ENCODE measurements around the gene WDR44.
"Not testable (repeated sequence)": the region's sequence is repeated elsewhere in the genome, so short reads cannot be mapped to it uniquely, and the experiment has no call there.

The WDR44 gene

GRCh38 chrX:118364261-118364660 is 18.4 kb downstream of the WDR44 start:
- DNase-seq = no peak

DNA sequence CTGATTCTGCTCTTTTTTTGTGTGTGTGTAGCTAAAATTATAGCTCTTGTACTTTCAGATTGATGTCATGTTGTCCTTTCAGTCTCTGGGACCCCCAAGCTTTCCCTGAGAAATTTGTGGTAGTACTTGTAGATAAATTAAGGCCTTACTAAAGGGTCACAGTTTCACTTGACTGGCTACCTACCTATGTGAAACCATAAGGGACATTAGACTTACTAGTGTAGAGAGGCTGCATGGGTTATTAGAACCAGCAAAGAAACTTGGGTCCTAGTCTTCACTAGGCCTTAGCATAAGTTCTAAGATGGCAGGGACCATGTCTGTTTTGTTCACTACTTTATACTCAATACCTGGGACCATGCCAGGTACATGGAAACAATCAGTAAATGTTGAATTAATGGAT is 21.4 kb downstream of the WDR44 start:
- no peak for DNase-seq

GRCh38 chrX:118368398-118368797 is 22.5 kb downstream of the WDR44 start:
- no peak for DNase-seq

GRCh38 chrX:118370921-118371624 is 25.2 kb downstream of the WDR44 start:
- peak; percentile 65 for DNase-seq

- DNase-seq = peak; percentile 13
Measured at GRCh38 chrX:118373538-118373937, 27.6 kb downstream of the WDR44 start.

- no peak for DNase-seq
Measured at GRCh38 chrX:118383120-118383519, 37.2 kb downstream of the WDR44 start.

DNA sequence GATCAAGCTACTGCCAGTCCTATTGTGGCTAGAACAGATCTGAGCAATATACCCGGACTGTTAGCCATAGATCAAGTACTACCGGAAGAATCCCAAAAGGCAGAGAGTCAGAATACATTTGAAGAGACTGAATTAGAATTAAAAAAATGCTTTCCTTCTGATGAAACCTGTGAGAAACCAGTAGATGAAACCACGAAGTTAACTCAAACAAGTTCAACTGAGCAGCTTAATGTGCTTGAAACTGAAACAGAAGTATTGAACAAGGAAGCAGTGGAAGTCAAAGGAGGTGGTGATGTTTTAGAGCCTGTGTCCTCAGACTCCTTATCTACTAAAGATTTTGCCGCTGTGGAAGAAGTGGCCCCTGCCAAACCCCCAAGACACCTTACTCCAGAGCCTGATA is 46.8 kb downstream of the WDR44 start:
- DNase-seq = no peak

GRCh38 chrX:118396113-118396512 is 50.2 kb downstream of the WDR44 start:
- DNase-seq = no peak

GRCh38 chrX:118418811-118419251 is 72.9 kb downstream of the WDR44 start:
- peak; percentile 72 for DNase-seq

DNA sequence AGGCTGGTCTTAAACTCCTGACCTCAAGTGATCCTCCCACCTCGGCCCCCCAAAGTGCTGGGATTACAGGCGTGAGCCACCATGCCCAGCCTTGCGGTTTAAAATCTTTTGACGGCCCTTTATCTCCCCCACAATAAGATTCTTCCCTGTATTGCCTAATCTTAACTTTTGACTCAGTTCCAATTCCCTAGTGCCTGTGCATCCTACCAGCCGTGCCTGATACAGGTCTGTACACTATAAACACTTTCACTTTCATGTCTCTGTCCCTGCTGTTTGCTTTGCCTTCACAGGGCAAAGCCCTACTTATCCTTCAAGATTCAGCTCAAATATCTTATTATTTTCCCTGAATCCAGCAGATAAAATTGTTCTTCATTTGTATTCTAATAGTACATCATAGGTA is 74.6 kb downstream of the WDR44 start:
- peak; percentile 84 for DNase-seq

GRCh38 chrX:118423558-118423957 is 77.7 kb downstream of the WDR44 start:
- DNase-seq = no peak

DNA sequence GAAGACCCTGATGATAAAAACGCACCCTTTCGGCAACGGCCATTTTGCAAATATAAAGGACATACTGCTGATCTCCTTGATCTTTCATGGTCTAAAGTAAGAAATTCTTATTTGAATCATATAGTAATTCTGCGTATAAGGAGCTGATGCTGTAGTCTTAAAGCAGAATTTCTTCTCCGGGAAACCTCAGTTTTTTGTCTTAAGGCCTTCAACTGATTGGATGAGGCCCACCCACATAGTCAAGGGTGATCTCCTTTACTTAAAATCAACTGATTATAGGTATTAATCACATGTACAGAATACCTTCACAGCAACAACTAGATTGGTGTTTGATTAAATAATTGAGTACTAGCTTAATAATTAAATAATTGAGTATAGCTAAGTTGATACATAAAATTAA is 86.9 kb downstream of the WDR44 start:
- DNase-seq = no peak

GRCh38 chrX:118437283-118437682 is 91.4 kb downstream of the WDR44 start:
- DNase-seq = no peak

DNA sequence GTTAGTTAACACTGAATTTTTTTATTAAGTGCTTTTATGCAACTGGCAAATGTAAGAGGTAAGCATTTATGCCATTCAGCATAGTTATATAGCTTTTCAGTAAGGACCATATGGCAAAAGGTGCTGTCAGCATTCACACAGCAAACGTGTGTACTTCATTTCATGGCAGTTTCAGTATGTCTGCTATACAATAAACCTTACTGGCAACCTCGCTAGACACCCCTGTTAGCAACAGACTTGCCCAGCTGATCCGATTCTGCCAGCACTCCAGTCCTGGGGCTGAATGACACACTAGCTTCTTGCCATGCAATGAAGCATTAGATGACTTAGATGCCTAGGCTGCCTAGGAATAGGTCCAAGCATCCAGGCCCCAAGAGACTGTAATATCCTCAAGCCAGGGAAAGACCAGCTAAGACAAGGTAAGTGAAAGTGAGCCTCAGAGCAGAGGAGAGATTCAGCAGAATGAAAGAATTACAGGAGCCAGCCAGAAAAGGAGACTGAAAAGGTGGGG is 102.4 kb downstream of the WDR44 start:
- DNase-seq = no peak

- DNase-seq = no peak
Measured at GRCh38 chrX:118455013-118455412, 109.1 kb downstream of the WDR44 start.

- DNase-seq = no peak
Measured at GRCh38 chrX:118459494-118459893, 113.6 kb downstream of the WDR44 start.

- DNase-seq = no peak
Measured at GRCh38 chrX:118464501-118464900, 118.6 kb downstream of the WDR44 start.

- DNase-seq = no peak
Measured at GRCh38 chrX:118468122-118468521, 122.2 kb downstream of the WDR44 start.

DNA sequence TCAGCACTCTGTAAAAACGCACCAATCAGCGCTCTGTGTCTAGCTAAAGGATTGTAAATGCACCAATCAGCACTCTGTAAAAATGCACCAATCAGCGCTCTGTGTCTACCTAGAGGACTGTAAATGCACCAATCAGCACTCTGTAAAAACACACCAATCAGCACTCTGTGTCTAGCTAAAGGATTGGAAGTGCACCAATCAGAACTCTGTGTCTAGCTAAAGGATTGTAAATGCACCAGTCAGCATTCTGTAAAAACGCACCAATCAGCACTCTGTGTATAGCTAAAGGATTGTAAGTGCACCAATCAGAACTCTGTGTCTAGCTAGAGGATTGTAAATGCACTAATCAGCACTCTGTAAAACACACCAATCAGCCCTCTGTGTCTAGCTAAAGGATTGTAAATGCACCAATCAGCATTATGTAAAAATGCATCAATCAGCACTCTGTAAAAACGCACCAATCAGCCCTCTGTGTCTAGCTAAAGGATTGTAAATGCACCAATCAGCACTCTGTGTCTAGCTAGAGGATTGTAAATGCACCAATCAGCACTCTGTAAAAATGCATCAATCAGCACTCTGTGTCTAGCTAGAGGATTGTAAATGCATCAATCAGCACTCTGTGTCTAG is 124.9 kb downstream of the WDR44 start:
- not testable (repeated sequence) for DNase-seq

DNA sequence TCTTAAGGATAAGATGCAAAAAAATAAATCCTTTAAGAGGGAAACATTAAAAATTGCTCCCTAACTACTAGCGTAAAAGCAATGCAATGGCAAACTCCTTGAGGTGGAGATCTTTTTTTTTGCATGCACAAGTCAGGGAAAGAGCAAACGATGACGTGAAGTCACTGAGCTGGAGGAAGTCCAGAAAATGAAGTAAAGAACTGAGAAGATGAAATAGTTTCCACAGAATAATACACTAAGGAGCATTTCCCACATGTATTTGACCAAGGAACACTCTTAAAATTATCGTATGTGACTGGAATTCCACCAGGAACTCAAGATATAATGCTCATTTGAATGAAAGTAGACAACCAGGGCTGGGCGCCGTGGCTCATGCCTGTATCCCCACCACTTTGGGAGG is 128.7 kb downstream of the WDR44 start:
- no peak for DNase-seq

DNA sequence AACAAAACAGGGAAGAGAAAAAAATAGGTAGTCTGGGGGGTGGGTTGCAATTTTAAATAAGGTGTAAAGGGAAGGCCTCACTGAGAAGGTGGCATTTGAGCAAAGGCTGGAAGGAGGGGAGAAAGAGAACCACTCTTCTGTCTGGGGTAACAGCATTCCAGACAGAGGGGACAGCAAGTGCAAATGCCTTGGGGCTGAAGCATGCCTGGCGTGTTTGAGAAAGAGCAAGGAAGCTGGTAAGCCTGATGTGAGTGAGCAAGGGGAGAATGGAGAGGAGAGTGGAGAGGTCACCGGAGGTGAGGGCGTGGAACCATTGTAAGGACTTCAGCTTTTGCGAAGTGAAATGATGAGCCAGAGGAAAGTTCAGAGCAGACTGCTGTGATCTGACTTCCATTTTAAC is 130.0 kb downstream of the WDR44 start:
- no peak for DNase-seq

- DNase-seq = no peak
Measured at GRCh38 chrX:118480172-118480571, 134.3 kb downstream of the WDR44 start.

DNA sequence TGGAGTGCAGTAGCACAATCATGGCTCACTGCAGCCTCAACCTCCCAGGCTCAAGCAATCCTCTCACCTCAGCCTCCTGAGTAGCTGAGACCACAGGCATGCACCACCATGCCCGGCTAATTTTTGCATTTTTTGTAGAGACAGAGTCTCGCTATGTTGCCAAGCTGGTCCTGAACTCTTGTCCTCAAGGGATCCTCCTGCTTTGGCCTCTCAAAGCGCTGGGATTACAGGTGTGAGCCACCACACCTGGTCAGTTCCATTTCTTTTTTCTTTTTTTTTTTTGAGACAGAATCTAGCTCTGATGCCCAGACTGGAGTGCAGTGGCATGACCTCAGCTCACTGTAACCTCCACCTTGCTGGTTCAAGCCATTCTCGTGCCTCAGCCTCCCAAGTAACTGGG is 136.5 kb downstream of the WDR44 start:
- DNase-seq = not testable (repeated sequence)

GRCh38 chrX:118484216-118484903 is 138.5 kb downstream of the WDR44 start:
- no peak for DNase-seq
